Lung microvascular endothelial cell (primary cell): ENCODE data around the gene KRTAP13-1. TPM values are rescaled to one million over a fixed set of nuclear protein-coding genes. Genes with fewer than 3 reads are reported as not detected.

Source experiments
- DNase-seq, 2 donors: peaks; one replicate each; pipeline versions ENCODE4 v3.0.0 to v3.0.0-alpha.2; 2010; ENCODE audit warnings: low read depth in 2 of 2
- total RNA-seq: library from RNA; depleted of rRNA; stranded (reverse); fragments of >200 nt; gene quantifications from 2 replicates; pipeline ENCODE4 v1.2.1, GENCODE V29; 2014

KRTAP13-1 gene
- total RNA-seq: not detected in 2 replicates

GRCh38 chr21:30395731-30396130, at the start of gene KRTAP13-1:
KRTAP13-1 (plus strand) TSS chr21:30396031; CDS start chr21:30396087, 56 bp downstream.
- no peak for DNase-seq

- no peak for DNase-seq
Measured at GRCh38 chr21:30348506-30348905, 47.3 kb upstream of the KRTAP13-1 start, which contains the start of gene KRTAP23-1. KRTAP23-1 (minus strand) TSS chr21:30348606; CDS start chr21:30348606, 0 bp downstream.

- no peak for DNase-seq
Measured at GRCh38 chr21:30349572-30349971, 46.3 kb upstream of the KRTAP13-1 start.

- no peak for DNase-seq
Measured at GRCh38 chr21:30351534-30351933, 44.3 kb upstream of the KRTAP13-1 start.

- no peak for DNase-seq
Measured at GRCh38 chr21:30354308-30355005, 41.4 kb upstream of the KRTAP13-1 start.

GRCh38 chr21:30355906-30356305, 39.9 kb upstream of the KRTAP13-1 start:
- no peak for DNase-seq

GRCh38 chr21:30372139-30372770, 23.6 kb upstream of the KRTAP13-1 start, which contains the start of gene KRTAP13-2:
KRTAP13-2 (minus strand) TSS chr21:30372271; CDS start chr21:30372213, 58 bp downstream.
- no peak for DNase-seq

- DNase-seq: no peak
Measured at GRCh38 chr21:30382201-30382600, 13.6 kb upstream of the KRTAP13-1 start.

GRCh38 chr21:30391492-30392025, 4.3 kb upstream of the KRTAP13-1 start:
- no peak for DNase-seq

GRCh38 chr21:30408782-30409494, 13.1 kb downstream of the KRTAP13-1 start:
- DNase-seq: peak in 1 of 2 donors; percentile 6

GRCh38 chr21:30415993-30416392, 20.2 kb downstream of the KRTAP13-1 start:
- DNase-seq: no peak

- no peak for DNase-seq
Measured at GRCh38 chr21:30425826-30426225, 30.0 kb downstream of the KRTAP13-1 start, which contains the start of gene KRTAP13-3. KRTAP13-3 (minus strand) TSS chr21:30425926; CDS start chr21:30425912, 14 bp downstream.

- no peak for DNase-seq
Measured at GRCh38 chr21:30426731-30427130, 30.9 kb downstream of the KRTAP13-1 start.

- no peak for DNase-seq
Measured at GRCh38 chr21:30430170-30430655, 34.4 kb downstream of the KRTAP13-1 start, which contains the start of gene KRTAP13-4. KRTAP13-4 (plus strand) TSS chr21:30430220; CDS start chr21:30430276, 56 bp downstream.

GRCh38 chr21:30434033-30434631, 38.3 kb downstream of the KRTAP13-1 start:
- peak; percentile 1 to 14 for DNase-seq

- no peak for DNase-seq
Measured at GRCh38 chr21:30437010-30437565, 41.3 kb downstream of the KRTAP13-1 start.

- no peak for DNase-seq
Measured at GRCh38 chr21:30439975-30440374, 44.1 kb downstream of the KRTAP13-1 start, which contains the start of gene KRTAP15-1. KRTAP15-1 (plus strand) TSS chr21:30440275; CDS start chr21:30440328, 53 bp downstream.

GRCh38 chr21:30443226-30443625, 47.4 kb downstream of the KRTAP13-1 start:
- DNase-seq: no peak

GRCh38 chr21:30444204-30444603, 48.4 kb downstream of the KRTAP13-1 start:
- no peak for DNase-seq
